ENCODE data around the gene UBE2Q1.

DNA sequence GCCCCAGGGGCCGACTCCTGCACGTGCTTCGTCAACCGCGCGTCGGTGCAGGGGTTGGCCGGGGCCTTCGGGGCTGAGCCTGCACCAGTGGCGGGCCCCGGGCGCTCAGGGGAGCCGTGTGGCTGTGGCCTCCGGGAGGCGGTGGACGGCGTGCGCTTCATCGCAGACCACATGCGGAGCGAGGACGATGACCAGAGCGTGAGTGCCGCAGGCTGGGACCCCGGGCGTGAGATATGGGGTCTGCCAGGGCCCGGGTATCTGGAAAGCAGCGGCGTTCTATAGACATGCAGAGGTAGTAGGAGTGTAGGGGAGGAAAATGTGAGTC, 13.5 kb upstream of the UBE2Q1 start:
- TF ChIP-seq CHD2 (IDR thresholded peaks at IDR 0.05; ENCODE audit: low read length, partially characterized antibody) (no peak), ZFP36 (IDR thresholded peaks at IDR 0.05; ENCODE audit: borderline replicate concordance, partially characterized antibody) (no peak), POLR2A (IDR thresholded peaks at IDR 0.05; ENCODE audit: low read length) (no peak), CEBPB (IDR thresholded peaks at IDR 0.05) (no peak), JUNB (IDR thresholded peaks at IDR 0.05) (no peak), EP300 (IDR thresholded peaks at IDR 0.05) (no peak), POLR2AphosphoS2 (conservative IDR thresholded peaks at IDR 0.05; ENCODE audit: low read length) (no peak), RFX5 (IDR thresholded peaks at IDR 0.05) (no peak)
- TF ChIP-seq, protein P1, sequence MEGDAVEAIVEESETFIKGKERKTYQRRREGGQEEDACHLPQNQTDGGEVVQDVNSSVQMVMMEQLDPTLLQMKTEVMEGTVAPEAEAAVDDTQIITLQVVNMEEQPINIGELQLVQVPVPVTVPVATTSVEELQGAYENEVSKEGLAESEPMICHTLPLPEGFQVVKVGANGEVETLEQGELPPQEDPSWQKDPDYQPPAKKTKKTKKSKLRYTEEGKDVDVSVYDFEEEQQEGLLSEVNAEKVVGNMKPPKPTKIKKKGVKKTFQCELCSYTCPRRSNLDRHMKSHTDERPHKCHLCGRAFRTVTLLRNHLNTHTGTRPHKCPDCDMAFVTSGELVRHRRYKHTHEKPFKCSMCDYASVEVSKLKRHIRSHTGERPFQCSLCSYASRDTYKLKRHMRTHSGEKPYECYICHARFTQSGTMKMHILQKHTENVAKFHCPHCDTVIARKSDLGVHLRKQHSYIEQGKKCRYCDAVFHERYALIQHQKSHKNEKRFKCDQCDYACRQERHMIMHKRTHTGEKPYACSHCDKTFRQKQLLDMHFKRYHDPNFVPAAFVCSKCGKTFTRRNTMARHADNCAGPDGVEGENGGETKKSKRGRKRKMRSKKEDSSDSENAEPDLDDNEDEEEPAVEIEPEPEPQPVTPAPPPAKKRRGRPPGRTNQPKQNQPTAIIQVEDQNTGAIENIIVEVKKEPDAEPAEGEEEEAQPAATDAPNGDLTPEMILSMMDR (IDR thresholded peaks at IDR 0.05) = no peak
